Measurements from ENCODE around the gene KCNJ9. TPM values are rescaled to one million over a fixed set of nuclear protein-coding genes. Genes with fewer than 3 reads are reported as not detected.

The KCNJ9 gene
- total RNA-seq, 2 donors from 2014 or later = 0.51 TPM; not detected in 1

DNA sequence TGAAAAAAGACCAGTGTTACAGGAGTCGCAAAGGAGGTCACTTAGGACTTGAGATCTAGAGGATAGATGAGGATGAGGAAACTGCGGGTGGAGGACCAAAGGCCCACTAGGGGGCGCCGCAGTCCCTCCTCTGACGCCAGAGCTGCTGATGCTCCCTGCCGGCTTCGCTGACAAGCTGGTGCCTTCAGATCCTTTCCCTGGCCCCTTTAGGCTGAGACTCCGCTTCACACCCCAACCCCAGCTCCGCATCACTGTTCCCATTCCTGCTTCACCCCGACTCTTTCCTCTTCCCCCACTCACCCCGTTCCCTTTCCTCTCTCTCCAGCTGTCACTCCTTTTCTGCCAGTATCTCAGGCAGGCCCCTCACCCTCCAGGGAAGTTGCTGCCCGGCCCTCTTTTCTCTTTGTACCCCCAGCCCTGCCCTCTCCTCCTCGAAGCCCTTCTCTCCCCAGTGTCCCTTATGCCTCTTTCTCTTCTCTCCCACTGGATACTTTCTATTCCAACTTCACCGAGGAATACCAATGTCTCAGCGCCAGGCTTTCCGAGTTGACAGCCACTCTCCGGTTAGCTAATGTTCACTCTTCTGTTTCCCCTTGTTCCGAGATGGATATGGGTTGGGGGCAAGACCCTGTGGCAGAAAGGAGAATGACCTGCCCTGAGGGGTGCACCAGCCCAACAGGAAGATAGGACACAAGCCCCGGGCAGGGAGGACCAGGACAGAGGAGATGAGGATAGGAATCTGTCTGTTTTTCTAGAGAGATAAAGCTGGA, 4.5 kb downstream of the KCNJ9 start:
- no peak overlapping the region for H3K27ac ChIP-seq
- TF ChIP-seq CTCF (IDR thresholded peaks at IDR 0.05) (peak; percentile 24 to 71 (median 59)), POLR2AphosphoS5 (IDR thresholded peaks at IDR 0.05) (no peak), POLR2A (IDR thresholded peaks at IDR 0.05) (no peak)
- WGBS = 64% methylated on average over 19 of the region's 19 CpGs

GRCh38 chr1:160086456-160086892, 5.1 kb downstream of the KCNJ9 start:
- WGBS = 77% methylated on average over 5 of the region's 5 CpGs

More for the DNA sequence above, 4.5 kb downstream of the KCNJ9 start:
- intact Hi-C loops (cut with DNase I) = no loop called here
- Histone ChIP-seq H3K36me3 (no peaks in the 10 kb centered on the region), H3K4me3 (no peak overlapping the region), H3K27me3 (replicated peaks; ENCODE audit: insufficient read depth) (no peaks in the 10 kb centered on the region), H3K9me3 (no peaks in the 10 kb centered on the region), H3K4me1 (replicated peaks) (no peaks in the 10 kb centered on the region)
- peak; percentile 44 for DNase-seq (ENCODE audit: low spot score)

GRCh38 chr1:160087118-160087662, 5.9 kb downstream of the KCNJ9 start:
- Histone ChIP-seq H3K4me1 (replicated peaks) (no peaks in the 10 kb centered on the region), H3K4me3 (no peak overlapping the region), H3K36me3 (peaks cover 0 to 3% of the 10 kb centered on the region in 2 donors), H3K27ac (no peak overlapping the region), H3K27me3 (replicated peaks; ENCODE audit: insufficient read depth) (no peaks in the 10 kb centered on the region), H3K9me3 (no peaks in the 10 kb centered on the region)
- TF ChIP-seq POLR2A (IDR thresholded peaks at IDR 0.05) (no peak), CTCF (IDR thresholded peaks at IDR 0.05) (no peak), POLR2AphosphoS5 (IDR thresholded peaks at IDR 0.05) (no peak)
- no peak for DNase-seq (ENCODE audit: low spot score)
- WGBS = 92% methylated on average over 11 of the region's 12 CpGs
- intact Hi-C loops (cut with DNase I) = no loop called here

More at GRCh38 chr1:160086456-160086892, 5.1 kb downstream of the KCNJ9 start:
- no peaks in the 10 kb centered on the region for H3K4me1 ChIP-seq (replicated peaks)
- TF ChIP-seq POLR2AphosphoS5 (IDR thresholded peaks at IDR 0.05) (no peak), POLR2A (IDR thresholded peaks at IDR 0.05) (no peak), CTCF (IDR thresholded peaks at IDR 0.05) (no peak)
- no peak overlapping the region for H3K4me3 ChIP-seq
- no peak for DNase-seq (ENCODE audit: low spot score)
- H3K9me3 ChIP-seq = no peaks in the 10 kb centered on the region
- no peak overlapping the region for H3K27ac ChIP-seq
- no peaks in the 10 kb centered on the region for H3K27me3 ChIP-seq (replicated peaks; ENCODE audit: insufficient read depth)
- intact Hi-C loops (cut with DNase I) = no loop called here
- no peaks in the 10 kb centered on the region for H3K36me3 ChIP-seq

- H3K27me3 ChIP-seq (replicated peaks; ENCODE audit: insufficient read depth) = no peaks in the 10 kb centered on the region
- H3K9me3 ChIP-seq = no peaks in the 10 kb centered on the region
- WGBS = 89% methylated on average over 3 of the region's 3 CpGs
- H3K36me3 ChIP-seq = peaks cover 0 to 7% of the 10 kb centered on the region in 2 donors
- TF ChIP-seq POLR2AphosphoS5 (IDR thresholded peaks at IDR 0.05) (no peak), CTCF (IDR thresholded peaks at IDR 0.05) (no peak), POLR2A (IDR thresholded peaks at IDR 0.05) (no peak)
- no peaks in the 10 kb centered on the region for H3K4me1 ChIP-seq (replicated peaks)
- no peak overlapping the region for H3K27ac ChIP-seq
- intact Hi-C loops (cut with DNase I) = no loop called here
- no peak overlapping the region for H3K4me3 ChIP-seq
- DNase-seq (ENCODE audit: low spot score) = no peak
Measured at GRCh38 chr1:160089883-160090282, 8.5 kb downstream of the KCNJ9 start.
